ENCODE results near the gene CDK14. TPM values are rescaled to one million over a fixed set of nuclear protein-coding genes. Genes with fewer than 3 reads are reported as not detected.

CDK14 gene
- total and polyA plus RNA-seq, 10 of the 15 experiments (the other 5 are each of a cell fraction or from before 2014, with no cell fraction given): 6.5 to 61.3 (median 24.2) TPM

- TF ChIP-seq STAT3 (IDR thresholded peaks at IDR 0.05; ENCODE audit: low read depth, low read length) (0 out of 2 replicates have a peak, but pooled peaks have one; percentile 48), BACH1 (IDR thresholded peaks at IDR 0.05; ENCODE audit: borderline replicate concordance) (peak; percentile 97; the same call in 1 of the 2 replicates), PBX3 (IDR thresholded peaks at IDR 0.05; ENCODE audit: insufficient replicate concordance, low read depth, low read length) (no peak), FOXM1 (IDR thresholded peaks at IDR 0.05; ENCODE audit: low read depth, low read length) (peak; percentile 95), ZNF622 (IDR thresholded peaks at IDR 0.05) (no peak), SP1 (IDR thresholded peaks at IDR 0.05; ENCODE audit: low read depth, low read length) (peak; percentile 43), NR2C2 (IDR thresholded peaks at IDR 0.05; ENCODE audit: borderline replicate concordance, control insufficient read depth, insufficient read length, low read depth) (no peak), ZBTB11 (CRISPR knock-in tag; IDR thresholded peaks at IDR 0.05) (no peak), TCF12 (IDR thresholded peaks at IDR 0.05; ENCODE audit: low read depth, low read length) (0 out of 2 replicates have a peak, but pooled peaks have one; percentile 42), PAX8 (IDR thresholded peaks at IDR 0.05) (no peak), STAT1 (conservative IDR thresholded peaks at IDR 0.05) (no peak), SMAD1 (IDR thresholded peaks at IDR 0.05; ENCODE audit: low read depth, partially characterized antibody) (peak; percentile 45), ATF7 (IDR thresholded peaks at IDR 0.05; ENCODE audit: low read depth) (peak; percentile 85), CHD1 (IDR thresholded peaks at IDR 0.05; ENCODE audit: low read depth, low read length) (no peak), ZZZ3 (IDR thresholded peaks at IDR 0.05; ENCODE audit: control insufficient read depth, insufficient read length, low read depth) (no peak), ZNF207 (IDR thresholded peaks at IDR 0.05; ENCODE audit: borderline replicate concordance) (peak; percentile 30; the same call in 1 of the 2 replicates), PML (IDR thresholded peaks at IDR 0.05; ENCODE audit: low read length) (peak; percentile 80), YBX1 (IDR thresholded peaks at IDR 0.05) (no peak), E4F1 (IDR thresholded peaks at IDR 0.05; ENCODE audit: borderline replicate concordance, partially characterized antibody) (no peak), RELA (IDR thresholded peaks at IDR 0.05; ENCODE audit: borderline replicate concordance, partially characterized antibody) (peak; percentile 66), SIN3A (IDR thresholded peaks at IDR 0.05; ENCODE audit: low read depth, low read length) (no peak), KDM1A (IDR thresholded peaks at IDR 0.05; ENCODE audit: borderline replicate concordance) (no peak), CBFB (IDR thresholded peaks at IDR 0.05; ENCODE audit: low read depth) (peak; percentile 62; the same call in 1 of the 2 replicates), RAD51 (IDR thresholded peaks at IDR 0.05) (peak; percentile 93)
Measured at GRCh38 chr7:90736968-90737939, 141.1 kb downstream of the CDK14 start (continued).

Measured in GM12878 (cell line).